ENCODE data around the gene CD80.

Gene CD80

GRCh38 chr3:119538772-119539171 is 20.6 kb downstream of the CD80 start:
- TF ChIP-seq, protein P1, sequence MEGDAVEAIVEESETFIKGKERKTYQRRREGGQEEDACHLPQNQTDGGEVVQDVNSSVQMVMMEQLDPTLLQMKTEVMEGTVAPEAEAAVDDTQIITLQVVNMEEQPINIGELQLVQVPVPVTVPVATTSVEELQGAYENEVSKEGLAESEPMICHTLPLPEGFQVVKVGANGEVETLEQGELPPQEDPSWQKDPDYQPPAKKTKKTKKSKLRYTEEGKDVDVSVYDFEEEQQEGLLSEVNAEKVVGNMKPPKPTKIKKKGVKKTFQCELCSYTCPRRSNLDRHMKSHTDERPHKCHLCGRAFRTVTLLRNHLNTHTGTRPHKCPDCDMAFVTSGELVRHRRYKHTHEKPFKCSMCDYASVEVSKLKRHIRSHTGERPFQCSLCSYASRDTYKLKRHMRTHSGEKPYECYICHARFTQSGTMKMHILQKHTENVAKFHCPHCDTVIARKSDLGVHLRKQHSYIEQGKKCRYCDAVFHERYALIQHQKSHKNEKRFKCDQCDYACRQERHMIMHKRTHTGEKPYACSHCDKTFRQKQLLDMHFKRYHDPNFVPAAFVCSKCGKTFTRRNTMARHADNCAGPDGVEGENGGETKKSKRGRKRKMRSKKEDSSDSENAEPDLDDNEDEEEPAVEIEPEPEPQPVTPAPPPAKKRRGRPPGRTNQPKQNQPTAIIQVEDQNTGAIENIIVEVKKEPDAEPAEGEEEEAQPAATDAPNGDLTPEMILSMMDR (IDR thresholded peaks at IDR 0.05; ENCODE audit: low read depth, low read length, missing control alignments): no peak
- H3K4me3 ChIP-seq (replicated peaks; ENCODE audit: low read depth, low read length): no peak overlapping the region
- no peak for DNase-seq (ENCODE audit: extremely low read depth, low read depth)

DNA sequence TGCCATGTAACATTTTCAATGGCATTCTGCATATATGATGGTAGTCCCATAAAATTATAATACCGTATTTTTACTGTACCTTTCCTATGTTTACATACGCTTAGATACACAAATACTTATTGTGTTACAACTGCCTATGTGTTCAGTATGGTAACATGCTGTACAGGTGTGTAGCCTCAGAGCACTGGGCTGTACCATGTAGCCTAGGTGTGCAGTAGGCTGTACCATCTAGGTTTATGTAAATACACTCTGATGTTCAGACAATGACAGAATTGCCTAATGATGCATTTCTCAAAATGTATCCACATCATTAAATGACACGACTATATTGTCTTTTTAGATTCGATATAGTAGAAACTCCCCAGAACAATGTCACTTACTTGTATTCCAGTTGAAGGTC is 22.7 kb downstream of the CD80 start:
- no peak overlapping the region for H3K4me3 ChIP-seq (replicated peaks; ENCODE audit: low read depth, low read length)
- TF ChIP-seq, protein P1 (IDR thresholded peaks at IDR 0.05; ENCODE audit: low read depth, low read length, missing control alignments): no peak
- DNase-seq (ENCODE audit: extremely low read depth, low read depth): no peak

- no peak overlapping the region for H3K4me3 ChIP-seq (replicated peaks; ENCODE audit: low read depth, low read length)
- TF ChIP-seq, protein P1 (IDR thresholded peaks at IDR 0.05; ENCODE audit: low read depth, low read length, missing control alignments): no peak
- no peak for DNase-seq (ENCODE audit: extremely low read depth, low read depth)
Observed at GRCh38 chr3:119534296-119534695, 25.1 kb downstream of the CD80 start.

DNA sequence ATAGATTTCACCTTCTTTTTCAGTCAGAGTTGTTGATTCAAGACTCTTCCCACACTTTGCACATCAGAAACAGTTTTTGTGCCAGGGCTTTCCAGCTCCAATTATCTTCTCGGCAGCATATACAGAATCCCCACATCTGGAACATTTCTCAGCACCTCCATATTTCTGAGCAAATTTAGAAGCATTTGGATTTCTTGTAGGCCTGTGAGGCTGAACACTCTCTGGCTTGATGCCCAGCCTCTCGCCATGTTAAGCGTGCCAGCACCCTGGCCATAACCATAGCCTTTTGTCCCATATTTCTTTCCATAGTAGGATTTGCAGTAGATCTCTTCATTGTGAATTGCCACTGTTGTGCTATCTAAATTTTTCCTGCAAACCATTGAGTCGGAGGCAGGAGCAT is 28.3 kb downstream of the CD80 start:
- no peak overlapping the region for H3K4me3 ChIP-seq (replicated peaks; ENCODE audit: low read depth, low read length)
- DNase-seq (ENCODE audit: extremely low read depth, low read depth): no peak
- TF ChIP-seq, protein P1 (IDR thresholded peaks at IDR 0.05; ENCODE audit: low read depth, low read length, missing control alignments): no peak

DNA sequence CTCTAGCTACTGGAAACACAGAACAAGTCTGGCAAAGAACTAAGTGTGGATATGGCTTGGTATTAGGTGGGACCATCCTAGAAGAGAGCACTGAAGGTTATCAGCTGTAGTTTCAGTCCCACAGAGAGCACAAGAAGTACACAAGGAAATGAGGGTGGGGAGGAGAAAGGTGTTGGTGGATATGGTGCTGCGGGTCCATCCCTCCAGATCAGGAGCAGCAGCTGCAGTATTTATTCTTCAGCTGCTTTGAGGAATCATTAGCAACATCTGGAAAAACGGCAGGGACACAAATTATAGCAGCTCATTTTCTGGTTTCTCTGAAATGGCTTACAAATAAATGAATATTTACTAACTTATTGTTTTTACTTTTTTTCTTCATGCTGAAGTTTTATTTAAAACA is 29.0 kb downstream of the CD80 start:
- H3K4me3 ChIP-seq (replicated peaks; ENCODE audit: low read depth, low read length): no peak overlapping the region
- DNase-seq (ENCODE audit: extremely low read depth, low read depth): no peak
- TF ChIP-seq, protein P1 (IDR thresholded peaks at IDR 0.05; ENCODE audit: low read depth, low read length, missing control alignments): no peak

DNA sequence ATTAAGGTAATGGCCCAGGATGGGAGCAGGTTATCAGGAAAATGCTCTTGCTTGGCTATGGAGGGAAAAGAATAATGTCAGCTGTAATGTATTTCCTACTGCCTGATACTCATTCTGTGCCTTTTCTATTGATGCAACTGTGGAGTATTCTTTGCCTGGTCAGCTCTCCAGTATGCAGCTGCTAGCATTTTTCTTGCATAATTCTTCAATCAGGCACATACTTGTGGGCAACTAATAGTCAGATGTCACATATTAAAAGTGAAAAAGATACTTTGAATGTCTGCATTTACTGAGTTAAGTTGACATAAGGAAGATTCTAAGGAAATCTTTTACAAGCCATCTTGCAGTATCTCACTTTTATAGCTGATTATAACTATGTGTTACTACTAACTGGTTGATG is 29.5 kb downstream of the CD80 start:
- no peak for DNase-seq (ENCODE audit: extremely low read depth, low read depth)
- no peak overlapping the region for H3K4me3 ChIP-seq (replicated peaks; ENCODE audit: low read depth, low read length)
- TF ChIP-seq, protein P1 (IDR thresholded peaks at IDR 0.05; ENCODE audit: low read depth, low read length, missing control alignments): no peak

- no peak overlapping the region for H3K4me3 ChIP-seq (replicated peaks; ENCODE audit: low read depth, low read length)
- no peak for DNase-seq (ENCODE audit: extremely low read depth, low read depth)
- TF ChIP-seq, protein P1 (IDR thresholded peaks at IDR 0.05; ENCODE audit: low read depth, low read length, missing control alignments): no peak
Observed at GRCh38 chr3:119527714-119528113, 31.7 kb downstream of the CD80 start.
